ENCODE data around the gene CHST7.

DNA sequence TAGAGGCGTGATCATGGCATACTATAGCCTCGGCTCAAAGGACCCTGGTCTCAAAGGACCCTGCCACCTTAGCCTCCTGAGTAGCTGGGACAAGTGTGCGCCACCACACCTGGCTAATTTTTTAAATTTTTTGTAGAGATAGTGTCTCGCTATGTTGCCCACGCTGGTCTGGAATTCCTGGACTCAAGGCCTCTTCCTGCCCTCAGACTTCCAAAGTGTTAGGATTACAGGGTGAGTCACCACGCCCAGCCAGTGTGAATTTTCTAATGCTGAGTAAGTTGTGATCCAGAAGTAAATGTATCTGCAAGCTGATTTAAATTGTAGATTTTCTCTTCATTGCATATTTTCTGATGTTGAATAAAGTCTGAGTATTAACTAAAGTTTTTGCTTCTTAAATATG lies 25.7 kb upstream of the CHST7 start:
- TF ChIP-seq, protein P1, sequence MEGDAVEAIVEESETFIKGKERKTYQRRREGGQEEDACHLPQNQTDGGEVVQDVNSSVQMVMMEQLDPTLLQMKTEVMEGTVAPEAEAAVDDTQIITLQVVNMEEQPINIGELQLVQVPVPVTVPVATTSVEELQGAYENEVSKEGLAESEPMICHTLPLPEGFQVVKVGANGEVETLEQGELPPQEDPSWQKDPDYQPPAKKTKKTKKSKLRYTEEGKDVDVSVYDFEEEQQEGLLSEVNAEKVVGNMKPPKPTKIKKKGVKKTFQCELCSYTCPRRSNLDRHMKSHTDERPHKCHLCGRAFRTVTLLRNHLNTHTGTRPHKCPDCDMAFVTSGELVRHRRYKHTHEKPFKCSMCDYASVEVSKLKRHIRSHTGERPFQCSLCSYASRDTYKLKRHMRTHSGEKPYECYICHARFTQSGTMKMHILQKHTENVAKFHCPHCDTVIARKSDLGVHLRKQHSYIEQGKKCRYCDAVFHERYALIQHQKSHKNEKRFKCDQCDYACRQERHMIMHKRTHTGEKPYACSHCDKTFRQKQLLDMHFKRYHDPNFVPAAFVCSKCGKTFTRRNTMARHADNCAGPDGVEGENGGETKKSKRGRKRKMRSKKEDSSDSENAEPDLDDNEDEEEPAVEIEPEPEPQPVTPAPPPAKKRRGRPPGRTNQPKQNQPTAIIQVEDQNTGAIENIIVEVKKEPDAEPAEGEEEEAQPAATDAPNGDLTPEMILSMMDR (IDR thresholded peaks at IDR 0.05) = no peak
- TF ChIP-seq POLR2A (IDR thresholded peaks at IDR 0.05) = no peak
